Neutrophil (primary cell): ENCODE results near the gene TFDP1.
"Not testable (repeated sequence)": the region's sequence is repeated elsewhere in the genome, so short reads cannot be mapped to it uniquely, and the experiment has no call there.

Experiments used
- H3K27ac ChIP-seq: fragments of 200-600 bp; sonication (generic); 2 replicates; pipeline ENCODE4 v1.5.1; 2016; ENCODE audit warnings: mild to moderate bottlenecking, moderate library complexity
- H3K27me3 ChIP-seq: fragments of 200-600 bp; sonication (generic); 2 replicates; pipeline ENCODE4 v1.6.0; 2016; ENCODE audit warnings: mild to moderate bottlenecking
- H3K36me3 ChIP-seq: fragments of 200-600 bp; sonication (generic); 2 replicates; pipeline ENCODE4 v1.5.1; 2017
- H3K4me1 ChIP-seq, 2 experiments: fragments of 200-600 bp in 1 of 2; sonication (generic) in 1 of 2; 1 replicate in 1 of 2; 2 replicates in 1 of 2; pipeline versions ENCODE4 v1.5.1 to v1.6.1; 2013 to 2016; ENCODE audit warnings: low read depth in 1 of 2, low read length in 1 of 2, mild to moderate bottlenecking in 1 of 2, moderate library complexity in 1 of 2; ENCODE audit not compliant: control insufficient read depth in 1 of 2, insufficient read depth in 1 of 2
- H3K4me3 ChIP-seq, 2 experiments: fragments of 200-600 bp in 1 of 2; sonication (generic) in 1 of 2; 1 replicate in 1 of 2; 2 replicates in 1 of 2; pipeline ENCODE4 v1.5.1; 2013 to 2016; ENCODE audit warnings: low read depth in 1 of 2, low read length in 1 of 2, mild to moderate bottlenecking in 1 of 2, moderate library complexity in 1 of 2
- H3K9me3 ChIP-seq: fragments of 200-600 bp; sonication (generic); 2 replicates; pipeline ENCODE4 v1.5.1; 2016
- TF ChIP-seq, protein P1 (sequence below): fragments of 200-600 bp; sonication (generic); IDR thresholded peaks from 2 replicates; pipeline ENCODE4 v1.5.1; 2016; ENCODE audit warnings: antibody characterized with exemption

The TFDP1 gene

DNA sequence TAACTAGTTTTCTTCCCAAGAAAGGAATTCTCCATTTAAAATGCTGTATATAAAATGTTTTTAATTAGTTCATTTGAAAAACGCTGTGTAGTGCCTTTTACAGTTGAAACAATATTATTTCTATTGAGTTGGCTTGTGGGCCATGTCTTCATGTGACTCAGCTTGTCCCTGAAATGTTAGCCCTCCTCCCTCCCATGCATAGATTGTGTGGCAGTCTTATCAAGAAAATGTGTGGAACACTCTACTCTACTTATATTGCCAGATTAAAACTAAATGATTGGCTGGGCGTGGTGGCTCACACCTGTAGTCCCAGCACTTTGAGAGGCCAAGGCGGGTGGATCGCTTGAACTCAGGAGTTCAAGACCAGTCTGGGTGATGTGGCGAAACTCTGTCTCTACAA, 33.4 kb downstream of the TFDP1 start:
- peaks cover 42 to 46% of the 10 kb centered on the region in 2 experiments for H3K4me1 ChIP-seq
- H3K36me3 ChIP-seq, result peaks cover 7% of the 10 kb centered on the region
- H3K27me3 ChIP-seq, result no peaks in the 10 kb centered on the region
- H3K27ac ChIP-seq, result peak overlapping the region; percentile 91
- TF ChIP-seq, protein P1, sequence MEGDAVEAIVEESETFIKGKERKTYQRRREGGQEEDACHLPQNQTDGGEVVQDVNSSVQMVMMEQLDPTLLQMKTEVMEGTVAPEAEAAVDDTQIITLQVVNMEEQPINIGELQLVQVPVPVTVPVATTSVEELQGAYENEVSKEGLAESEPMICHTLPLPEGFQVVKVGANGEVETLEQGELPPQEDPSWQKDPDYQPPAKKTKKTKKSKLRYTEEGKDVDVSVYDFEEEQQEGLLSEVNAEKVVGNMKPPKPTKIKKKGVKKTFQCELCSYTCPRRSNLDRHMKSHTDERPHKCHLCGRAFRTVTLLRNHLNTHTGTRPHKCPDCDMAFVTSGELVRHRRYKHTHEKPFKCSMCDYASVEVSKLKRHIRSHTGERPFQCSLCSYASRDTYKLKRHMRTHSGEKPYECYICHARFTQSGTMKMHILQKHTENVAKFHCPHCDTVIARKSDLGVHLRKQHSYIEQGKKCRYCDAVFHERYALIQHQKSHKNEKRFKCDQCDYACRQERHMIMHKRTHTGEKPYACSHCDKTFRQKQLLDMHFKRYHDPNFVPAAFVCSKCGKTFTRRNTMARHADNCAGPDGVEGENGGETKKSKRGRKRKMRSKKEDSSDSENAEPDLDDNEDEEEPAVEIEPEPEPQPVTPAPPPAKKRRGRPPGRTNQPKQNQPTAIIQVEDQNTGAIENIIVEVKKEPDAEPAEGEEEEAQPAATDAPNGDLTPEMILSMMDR, result no peak
- no peaks in the 10 kb centered on the region for H3K9me3 ChIP-seq
- H3K4me3 ChIP-seq, result no peak overlapping the region

DNA sequence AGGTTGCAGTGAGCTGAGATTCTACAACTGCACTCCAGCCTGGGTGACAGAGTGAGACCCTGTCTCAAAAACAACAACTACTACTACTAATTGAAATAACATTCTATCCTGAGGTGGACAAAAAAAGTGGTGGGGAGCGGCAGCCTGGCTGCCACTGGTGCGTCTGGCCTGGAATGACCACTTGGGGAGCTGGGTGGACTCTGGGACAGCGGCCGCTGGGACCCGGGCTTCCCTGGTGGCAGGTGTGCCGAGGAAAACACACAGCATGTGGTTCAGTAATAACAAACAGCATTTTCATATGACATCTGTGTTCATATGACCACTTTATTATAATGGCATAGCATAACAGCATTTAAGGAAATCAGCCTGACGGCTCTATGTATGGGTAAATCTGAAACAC, 33.9 kb downstream of the TFDP1 start:
- H3K36me3 ChIP-seq, result peaks cover 12% of the 10 kb centered on the region
- H3K4me3 ChIP-seq, result no peak overlapping the region
- no peaks in the 10 kb centered on the region for H3K9me3 ChIP-seq
- TF ChIP-seq, protein P1, result no peak
- H3K4me1 ChIP-seq, result peaks cover 42 to 46% of the 10 kb centered on the region in 2 experiments
- H3K27me3 ChIP-seq, result no peaks in the 10 kb centered on the region
- peak overlapping the region; percentile 91 for H3K27ac ChIP-seq

DNA sequence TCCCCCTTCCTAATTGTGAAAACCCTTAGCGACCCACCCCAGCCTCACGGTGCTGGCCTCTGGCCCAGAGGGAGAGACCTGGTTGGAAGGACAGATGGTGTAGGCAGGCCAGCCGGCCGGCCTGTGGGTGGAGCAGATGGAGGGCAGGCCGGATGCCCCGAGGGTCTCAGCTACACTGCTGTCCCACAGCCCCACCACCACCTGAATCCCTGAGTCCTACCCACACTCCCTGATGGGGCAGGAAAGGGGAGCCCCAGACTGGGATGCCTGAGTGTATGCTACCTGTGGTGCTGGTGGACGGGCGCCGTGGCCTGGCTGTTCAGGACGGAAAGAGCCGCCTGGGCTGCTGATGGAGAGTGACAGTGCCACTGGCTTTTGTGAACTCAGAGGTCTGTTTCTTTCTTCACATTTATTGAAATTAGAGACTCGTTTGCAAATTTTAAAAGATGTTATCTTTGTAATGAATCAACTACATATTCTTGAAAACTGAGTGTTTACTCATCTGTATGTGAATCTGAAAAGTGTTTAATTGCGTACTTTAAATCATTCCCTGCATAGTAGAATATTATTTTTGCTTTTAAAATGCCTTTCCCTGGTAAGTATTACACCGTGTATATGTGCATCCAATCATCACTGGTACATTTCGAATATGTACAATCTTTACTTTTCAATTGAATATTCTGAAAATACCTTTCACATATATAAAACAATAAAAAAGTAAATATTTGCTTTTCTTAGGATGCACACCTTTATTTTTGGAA, 35.7 kb downstream of the TFDP1 start:
- Histone ChIP-seq H3K27me3 (no peaks in the 10 kb centered on the region), H3K36me3 (peaks cover 22% of the 10 kb centered on the region), H3K4me3 (no peak overlapping the region), H3K9me3 (no peaks in the 10 kb centered on the region), H3K4me1 (peaks cover 29% of the 10 kb centered on the region in 2 experiments), H3K27ac (peak overlapping the region; percentile 21)
- TF ChIP-seq, protein P1, result no peak

DNA sequence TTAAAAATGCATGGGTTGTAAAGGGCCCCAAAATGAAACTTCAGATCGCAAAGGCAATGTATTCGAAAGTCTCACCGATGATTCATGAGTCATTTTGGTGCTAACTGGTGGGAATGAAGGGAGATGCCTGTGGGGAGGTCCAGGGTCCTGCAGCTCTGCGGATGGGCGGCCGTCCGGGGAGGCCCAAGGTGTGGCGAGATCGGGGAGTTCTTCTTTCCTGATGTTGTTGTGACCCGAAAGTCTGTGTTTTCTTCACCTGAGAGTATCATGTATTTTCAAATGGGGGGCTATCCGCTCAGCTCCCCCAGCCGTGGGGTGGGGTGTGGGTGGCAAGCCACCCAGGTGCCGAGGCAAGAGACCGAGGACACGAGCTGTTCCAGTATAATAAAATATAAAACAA, 36.5 kb downstream of the TFDP1 start:
- TF ChIP-seq, protein P1, result no peak
- Histone ChIP-seq H3K27me3 (no peaks in the 10 kb centered on the region), H3K4me3 (no peak overlapping the region), H3K27ac (no peak overlapping the region), H3K36me3 (peaks cover 22% of the 10 kb centered on the region), H3K4me1 (peaks cover 21% of the 10 kb centered on the region in 2 experiments), H3K9me3 (no peaks in the 10 kb centered on the region)

DNA sequence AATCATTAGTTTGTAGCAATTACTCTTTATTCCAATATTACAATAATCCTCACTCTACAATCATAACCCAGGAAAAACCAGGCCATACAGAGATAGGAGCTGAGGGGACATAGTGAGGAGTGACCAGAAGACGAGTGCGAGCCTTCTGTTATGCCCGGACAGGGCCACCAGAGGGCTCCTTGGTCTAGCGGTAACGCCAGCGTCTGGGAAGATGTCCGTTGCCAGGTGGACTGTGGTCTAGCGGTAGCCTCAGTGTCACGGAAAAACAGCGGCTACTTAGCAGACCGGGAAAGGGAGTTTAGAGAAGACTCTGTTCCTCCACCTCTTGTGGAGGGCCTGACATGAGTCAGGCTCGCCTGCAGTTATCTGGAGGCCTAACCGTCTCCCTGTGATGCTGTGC, 36.9 kb downstream of the TFDP1 start:
- Histone ChIP-seq H3K4me1 (peaks cover 16% of the 10 kb centered on the region in 2 experiments), H3K36me3 (peaks cover 24% of the 10 kb centered on the region)
- H3K9me3 ChIP-seq, H3K27me3 ChIP-seq, H3K4me3 ChIP-seq, H3K27ac ChIP-seq: not testable (repeated sequence)

DNA sequence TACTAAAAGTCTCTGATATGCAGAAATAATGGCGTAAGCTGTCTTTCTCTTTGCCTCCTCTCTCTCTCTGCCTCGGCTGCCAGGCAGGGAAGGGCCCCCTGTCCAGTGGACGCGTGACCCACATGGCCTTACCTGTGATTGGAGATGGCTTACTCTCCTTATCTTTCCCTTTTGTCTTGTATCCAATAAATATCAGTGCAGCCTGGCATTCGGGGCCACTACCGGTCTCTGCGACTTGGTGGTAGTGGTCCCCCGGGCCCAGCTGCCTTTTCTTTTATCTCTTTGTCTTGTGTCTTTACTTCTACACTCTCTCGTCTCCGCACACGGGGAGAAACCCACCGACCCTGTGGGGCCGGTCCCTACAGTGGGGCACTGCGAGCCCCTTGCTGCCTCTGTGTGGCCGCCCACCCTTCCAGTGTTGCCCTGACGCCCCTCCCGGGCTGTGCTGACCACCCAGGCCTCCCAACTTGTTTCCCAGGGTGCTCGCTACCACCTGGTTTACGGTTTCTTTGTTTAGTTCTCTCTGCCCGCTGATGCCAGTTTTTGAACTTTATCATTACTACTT, 37.5 kb downstream of the TFDP1 start:
- H3K9me3 ChIP-seq, H3K4me3 ChIP-seq, H3K27ac ChIP-seq, H3K27me3 ChIP-seq: not testable (repeated sequence)
- H3K4me1 ChIP-seq, result peaks cover 11% of the 10 kb centered on the region in 2 experiments
- peaks cover 28% of the 10 kb centered on the region for H3K36me3 ChIP-seq
